ENCODE measurements around the gene TIMM13.

Gene TIMM13

GRCh38 chr19:2392366-2392765, 35.0 kb downstream of the TIMM13 start:
- no peak for DNase-seq (ENCODE audit: low read depth)
- no peak overlapping the region for H3K4me3 ChIP-seq (ENCODE audit: low read depth, low read length)

GRCh38 chr19:2391118-2391725, 36.2 kb downstream of the TIMM13 start:
- peak; percentile 27 for DNase-seq (ENCODE audit: low read depth)

GRCh38 chr19:2389594-2389993, 37.8 kb downstream of the TIMM13 start:
- no peak overlapping the region for H3K4me3 ChIP-seq (ENCODE audit: low read depth, low read length)
- DNase-seq (ENCODE audit: low read depth), result no peak

More at GRCh38 chr19:2391118-2391725, 36.2 kb downstream of the TIMM13 start:
- no peak overlapping the region for H3K4me3 ChIP-seq (ENCODE audit: low read depth, low read length)

- no peak overlapping the region for H3K4me3 ChIP-seq (ENCODE audit: low read depth, low read length)
- no peak for DNase-seq (ENCODE audit: low read depth)
These were observed 39.8 kb downstream of the TIMM13 start for GRCh38 chr19:2387367-2388288.

- peak; percentile 55 for DNase-seq (ENCODE audit: low read depth)
- no peak overlapping the region for H3K4me3 ChIP-seq (ENCODE audit: low read depth, low read length)
These were observed 42.2 kb downstream of the TIMM13 start for GRCh38 chr19:2385053-2385721.

- H3K4me3 ChIP-seq (ENCODE audit: low read depth, low read length), result no peak overlapping the region
- no peak for DNase-seq (ENCODE audit: low read depth)
These were observed 44.7 kb downstream of the TIMM13 start for GRCh38 chr19:2382530-2383222.

- peak; percentile 55 for DNase-seq (ENCODE audit: low read depth)
- H3K4me3 ChIP-seq (ENCODE audit: low read depth, low read length), result no peak overlapping the region
These were observed 46.1 kb downstream of the TIMM13 start for GRCh38 chr19:2381148-2381820.

GRCh38 chr19:2380567-2380966, 46.8 kb downstream of the TIMM13 start:
- no peak overlapping the region for H3K4me3 ChIP-seq (ENCODE audit: low read depth, low read length)
- DNase-seq (ENCODE audit: low read depth), result no peak

- H3K4me3 ChIP-seq (ENCODE audit: low read depth, low read length), result no peak overlapping the region
- DNase-seq (ENCODE audit: low read depth), result no peak
These were observed 50.4 kb downstream of the TIMM13 start for GRCh38 chr19:2376784-2377519.
